Ishikawa (cell line): ENCODE results near the gene TSPAN9.

Experiments
- CEBPB ChIP-seq: IDR thresholded peaks from 2 replicates; pipeline ENCODE4 v1.6.1; 2012
- CREB1 ChIP-seq: IDR thresholded peaks from 2 replicates; pipeline ENCODE4 v1.6.1; 2012; ENCODE audit warnings: low read depth
- MAX ChIP-seq: IDR thresholded peaks from 2 replicates; pipeline ENCODE4 v1.6.1; 2012
- RAD21 ChIP-seq: IDR thresholded peaks from 2 replicates; pipeline ENCODE4 v1.6.1; 2012; ENCODE audit warnings: low read depth
- TAF1 ChIP-seq: IDR thresholded peaks from 2 replicates; pipeline ENCODE4 v1.6.1; 2012; ENCODE audit warnings: low read depth, mild to moderate bottlenecking
- TCF12 ChIP-seq: IDR thresholded peaks from 2 replicates; pipeline ENCODE4 v1.6.1; 2012; ENCODE audit warnings: low read depth
- TEAD4 ChIP-seq: IDR thresholded peaks from 2 replicates; pipeline ENCODE4 v1.6.1; 2012

DNA sequence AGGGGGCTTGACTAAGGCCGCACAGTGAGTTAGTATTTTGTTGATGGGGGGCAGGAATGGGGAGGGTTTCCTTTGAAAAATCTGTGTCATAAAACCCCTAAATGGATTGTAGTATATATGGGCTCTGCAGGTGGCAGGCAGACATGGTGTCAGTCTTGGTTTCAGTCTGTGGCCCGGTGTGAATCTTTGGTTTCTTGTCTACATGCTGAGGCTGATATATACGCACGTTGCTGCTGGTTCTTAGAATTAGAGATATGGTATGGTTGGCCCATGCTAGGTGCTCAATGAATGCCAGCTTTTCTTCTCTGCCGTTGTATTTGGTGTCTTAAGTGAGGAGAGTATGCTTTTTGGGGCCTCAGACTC lies 73.1 kb downstream of the TSPAN9 start:
- TF ChIP-seq TCF12 (no peak), CEBPB (no peak), CREB1 (no peak), TEAD4 (no peak), RAD21 (no peak), TAF1 (no peak), MAX (no peak)
